Calu3 (cell line): ENCODE measurements around the gene HUS1. TPM values are rescaled to one million over a fixed set of nuclear protein-coding genes. Genes with fewer than 3 reads are reported as not detected.

Experiments
- BruUV-seq: library from RNA; stranded (reverse); fragments of 400-500 nt; replicated peaks from 2 replicates; lab custom pipeline; 2021; lab: Mats Ljungman, UMichigan
- CTCF ChIA-PET: fragments of 300-600 bp; sonication (Branson Sonifier 250); formaldehyde crosslinking; loops from one replicate; lab custom pipeline; 2022; ENCODE audit warnings: antibody characterized with exemption; lab: Charles Lee
- DNase-seq: peaks from one replicate; pipeline ENCODE4 v3.0.0; 2022
- H3K27ac Mint-ChIP-seq: one replicate; pipeline ENCODE4 v1.8.0; 2022; ENCODE audit warnings: mixed read lengths; ENCODE audit not compliant: unreplicated experiment
- H3K27me3 Mint-ChIP-seq: one replicate; pipeline ENCODE4 v1.8.0; 2022; ENCODE audit warnings: mixed read lengths; ENCODE audit not compliant: unreplicated experiment
- H3K36me3 Mint-ChIP-seq: one replicate; pipeline ENCODE4 v1.8.0; 2022; ENCODE audit warnings: mild to moderate bottlenecking, moderate library complexity, mixed read lengths; ENCODE audit not compliant: insufficient read depth, unreplicated experiment
- H3K4me1 Mint-ChIP-seq: one replicate; pipeline ENCODE4 v1.8.0; 2022; ENCODE audit warnings: mild to moderate bottlenecking, low read depth, mixed read lengths; ENCODE audit not compliant: unreplicated experiment
- H3K4me3 Mint-ChIP-seq: one replicate; pipeline ENCODE4 v1.8.0; 2022; ENCODE audit warnings: mild to moderate bottlenecking, low read depth, moderate library complexity, mixed read lengths; ENCODE audit not compliant: unreplicated experiment
- H3K9me3 Mint-ChIP-seq: one replicate; pipeline ENCODE4 v1.8.0; 2022; ENCODE audit warnings: low read depth, mixed read lengths; ENCODE audit not compliant: unreplicated experiment
- CTCF ChIP-seq: fragments of 200-600 bp; IDR thresholded peaks from one replicate; pipeline ENCODE4 v1.8.0; 2022; ENCODE audit warnings: antibody characterized with exemption; ENCODE audit not compliant: unreplicated experiment
- intact Hi-C: fragments of 100-400 bp; cut with micrococcal nuclease; formaldehyde crosslinking; loops from one replicate; pipeline ENCODE4 v1.10.0; 2022; ENCODE audit not compliant: unreplicated experiment
- total RNA-seq: library from RNA; stranded (reverse); gene quantifications from 2 replicates; pipeline ENCODE4 v1.2.3, GENCODE V29; 2022

Gene HUS1
- total RNA-seq, 1 experiment from 2014 or later: 42.9 TPM

DNA sequence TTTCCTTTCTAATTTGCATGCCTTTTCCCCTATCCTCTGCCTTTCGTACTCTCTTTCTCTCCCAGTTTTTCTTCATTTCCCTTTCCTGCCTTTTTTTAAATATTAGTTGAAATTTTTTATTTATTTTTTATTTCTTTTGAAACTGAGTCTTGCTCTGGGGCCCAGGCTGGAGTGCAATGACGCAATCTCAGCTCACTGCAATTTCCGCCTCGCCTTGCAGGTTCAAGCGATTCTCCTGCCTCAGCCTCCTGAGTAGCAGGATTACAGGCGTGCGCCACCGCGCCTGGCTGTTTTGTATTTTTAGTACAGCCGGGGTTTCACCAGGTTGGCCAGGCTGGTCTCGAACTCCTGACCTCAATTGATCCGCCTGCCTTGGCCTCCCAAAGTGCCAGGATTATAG is 20.0 kb upstream of the HUS1 start:
- intact Hi-C loops: no loop called here
- peaks cover 14% of the 10 kb centered on the region for H3K4me1 Mint-ChIP-seq
- H3K36me3 Mint-ChIP-seq: peaks cover 5% of the 10 kb centered on the region
- no peak for DNase-seq
- TF ChIP-seq CTCF: no peak
- BruUV-seq: no TSS peak
- peaks cover 7% of the 10 kb centered on the region for H3K9me3 Mint-ChIP-seq
- H3K27me3 Mint-ChIP-seq: no peaks in the 10 kb centered on the region
- CTCF ChIA-PET: interaction anchor here (1.2 to 1.5 kb wide), 2 partner anchors 8 to 156 kb away, joined by 4 to 5 read pairs; no protein-coding TSS in a partner anchor
- no peak overlapping the region for H3K4me3 Mint-ChIP-seq
- H3K27ac Mint-ChIP-seq: peak overlapping the region; percentile 35

GRCh38 chr7:47992446-47992845 is 13.0 kb upstream of the HUS1 start:
- no TSS peak for BruUV-seq
- intact Hi-C loops: loop anchor here (2.0 to 5.0 kb wide), 4 partner anchors 45 to 255 kb away; partner anchors contain the start of genes C7orf57 and UPP1
- DNase-seq: no peak
- CTCF ChIA-PET: interaction anchor here (1.0 to 1.6 kb wide), 9 partner anchors 8 to 162 kb away, joined by 3 to 49 read pairs (median 7); partner anchors contain the start of gene UPP1
- Mint-ChIP-seq H3K27ac (peak overlapping the region; percentile 76), H3K4me3 (peak overlapping the region; percentile 77), H3K27me3 (no peaks in the 10 kb centered on the region), H3K36me3 (peaks cover 12% of the 10 kb centered on the region), H3K4me1 (peaks cover 37% of the 10 kb centered on the region), H3K9me3 (peaks cover 7% of the 10 kb centered on the region)
- no peak for TF ChIP-seq CTCF

DNA sequence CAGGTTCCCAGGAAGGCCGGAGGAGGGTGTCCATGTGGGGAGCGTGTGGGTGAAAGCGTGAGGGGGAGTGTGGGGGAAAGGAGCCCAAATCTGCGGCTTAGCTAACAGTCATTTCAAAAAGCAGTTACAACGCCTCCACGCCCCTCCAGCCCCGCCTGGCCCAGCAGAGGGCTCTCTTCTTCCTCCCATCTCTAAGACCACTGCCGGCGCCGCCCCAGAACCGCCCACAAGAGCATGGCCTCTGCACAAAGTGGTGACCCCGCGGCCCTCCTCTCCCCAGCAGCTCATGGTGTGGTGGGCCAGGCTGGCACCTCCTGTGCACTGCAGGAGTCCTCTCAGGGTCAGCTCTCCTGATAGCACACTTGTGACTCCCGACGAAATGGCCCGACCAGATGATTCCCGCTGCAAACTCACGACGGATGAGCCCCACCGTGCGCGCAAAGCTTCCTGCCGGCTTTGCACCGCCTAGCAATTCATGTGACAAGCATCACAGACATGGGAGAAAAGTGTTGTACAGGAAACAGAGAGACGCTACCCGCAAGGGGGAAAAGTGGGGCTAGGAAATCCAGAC is 12.4 kb upstream of the HUS1 start:
- intact Hi-C loops: loop anchor here (1.0 to 5.0 kb wide), 5 partner anchors 45 to 255 kb away; partner anchors contain the start of genes C7orf57 and UPP1
- no TSS peak for BruUV-seq
- peak; percentile 94 for DNase-seq

DNA sequence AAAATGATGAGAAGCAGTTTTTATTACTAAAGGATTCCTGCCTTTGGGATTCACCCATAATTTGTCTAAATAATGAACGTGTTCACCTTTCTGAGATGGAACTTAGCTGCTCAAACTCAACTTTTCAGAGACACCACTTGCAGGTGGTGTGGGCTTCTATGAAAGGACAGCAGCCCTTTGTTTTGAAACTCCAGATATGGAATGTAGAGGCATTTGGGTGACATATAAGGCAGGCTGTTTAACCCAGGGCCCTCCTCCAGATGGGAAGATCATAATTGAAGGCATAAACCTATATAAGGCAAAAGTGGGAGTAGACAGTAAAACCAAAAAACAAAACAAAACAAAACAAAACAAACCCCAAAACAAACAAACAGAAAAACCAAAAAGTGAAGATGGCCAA is 11.9 kb upstream of the HUS1 start:
- CTCF ChIA-PET: interaction anchor here (1.0 to 1.6 kb wide), 9 partner anchors 9 to 164 kb away, joined by 3 to 49 read pairs (median 7); partner anchors contain the start of gene UPP1
- peaks cover 12% of the 10 kb centered on the region for H3K36me3 Mint-ChIP-seq
- no peaks in the 10 kb centered on the region for H3K27me3 Mint-ChIP-seq
- H3K4me1 Mint-ChIP-seq: peaks cover 37% of the 10 kb centered on the region
- BruUV-seq: no TSS peak
- DNase-seq: no peak
- peaks cover 7% of the 10 kb centered on the region for H3K9me3 Mint-ChIP-seq
- no peak for TF ChIP-seq CTCF
- H3K4me3 Mint-ChIP-seq: peak overlapping the region; percentile 77
- peak overlapping the region; percentile 76 for H3K27ac Mint-ChIP-seq
- intact Hi-C loops: loop anchor here (1.0 to 5.0 kb wide), 4 partner anchors 46 to 256 kb away; partner anchors contain the start of gene C7orf57

More for the DNA sequence above, 12.4 kb upstream of the HUS1 start:
- TF ChIP-seq CTCF: peak; percentile 82
- H3K36me3 Mint-ChIP-seq: peaks cover 12% of the 10 kb centered on the region
- H3K27me3 Mint-ChIP-seq: no peaks in the 10 kb centered on the region
- peaks cover 37% of the 10 kb centered on the region for H3K4me1 Mint-ChIP-seq
- peaks cover 7% of the 10 kb centered on the region for H3K9me3 Mint-ChIP-seq
- H3K4me3 Mint-ChIP-seq: peak overlapping the region; percentile 77
- CTCF ChIA-PET: interaction anchor here (1.0 to 1.6 kb wide), 11 partner anchors 9 to 163 kb away, joined by 3 to 49 read pairs (median 6); partner anchors contain the start of gene UPP1
- H3K27ac Mint-ChIP-seq: peak overlapping the region; percentile 76
